ENCODE results near the gene PRPF18.

GRCh38 chr10:13636776-13637175 lies 50.0 kb downstream of the PRPF18 start:
- no peak for TF ChIP-seq CTCF (IDR thresholded peaks at IDR 0.05; ENCODE audit: low read depth, low read length)
- no peak for TF ChIP-seq POLR2A (IDR thresholded peaks at IDR 0.05; ENCODE audit: extremely low read depth, insufficient read length)
- TF ChIP-seq MAX (IDR thresholded peaks at IDR 0.05; ENCODE audit: low read depth, low read length): no peak
- no peak for TF ChIP-seq MYC (IDR thresholded peaks at IDR 0.05; ENCODE audit: low read depth, low read length)
